ENCODE measurements around the gene CAMK2D. TPM values are rescaled to one million over a fixed set of nuclear protein-coding genes. Genes with fewer than 3 reads are reported as not detected.
A peak's percentile ranks its signal among the peaks of the same experiment; 100 is the strongest.

Gene CAMK2D
- total and polyA plus RNA-seq, 8 donors: 8.8 to 155 (median 64.5) TPM

- 34 to 51% (median 41%) methylated on average over 3 of the region's 3 CpGs for WGBS, 5 donors
Observed at GRCh38 chr4:113610537-113610936, 151.0 kb downstream of the CAMK2D start.

GRCh38 chr4:113607998-113608397 lies 153.5 kb downstream of the CAMK2D start:
- peaks cover 0 to 17% (median 5%) of the 10 kb centered on the region in 4 donors for H3K4me1 ChIP-seq
- no peak overlapping the region for H3K4me3 ChIP-seq
- no peaks in the 10 kb centered on the region for H3K9me3 ChIP-seq
- TF ChIP-seq EP300 (IDR thresholded peaks at IDR 0.05) (no peak), POLR2AphosphoS5 (IDR thresholded peaks at IDR 0.05) (no peak), POLR2A (IDR thresholded peaks at IDR 0.05) (no peak), CTCF (IDR thresholded peaks at IDR 0.05) (no peak)
- intact Hi-C loops (cut with DNase I; ENCODE audit: low total_unique reads): no loop called here
- no peaks in the 10 kb centered on the region for H3K27me3 ChIP-seq
- H3K36me3 ChIP-seq: peaks cover 0 to 16% (median 10%) of the 10 kb centered on the region in 4 donors
- WGBS, 5 donors: 85 to 95% (median 92%) methylated on average over 1 of the region's 1 CpG
- DNase-seq: no peak
- H3K27ac ChIP-seq: no peak overlapping the region

More at GRCh38 chr4:113610537-113610936, 151.0 kb downstream of the CAMK2D start:
- peaks cover 0 to 16% (median 10%) of the 10 kb centered on the region in 4 donors for H3K36me3 ChIP-seq
- H3K27me3 ChIP-seq: no peaks in the 10 kb centered on the region
- no peaks in the 10 kb centered on the region for H3K9me3 ChIP-seq
- no peak overlapping the region for H3K27ac ChIP-seq
- DNase-seq: peak; percentile 28 to 39
- no peak for TF ChIP-seq CTCF (IDR thresholded peaks at IDR 0.05)
- TF ChIP-seq POLR2A (IDR thresholded peaks at IDR 0.05): no peak
- no peak for TF ChIP-seq POLR2AphosphoS5 (IDR thresholded peaks at IDR 0.05)
- TF ChIP-seq EP300 (IDR thresholded peaks at IDR 0.05): no peak
- H3K4me3 ChIP-seq: no peak overlapping the region
- intact Hi-C loops (cut with DNase I; ENCODE audit: low total_unique reads): no loop called here
- H3K4me1 ChIP-seq: peaks cover 0 to 36% (median 15%) of the 10 kb centered on the region in 4 donors

DNA sequence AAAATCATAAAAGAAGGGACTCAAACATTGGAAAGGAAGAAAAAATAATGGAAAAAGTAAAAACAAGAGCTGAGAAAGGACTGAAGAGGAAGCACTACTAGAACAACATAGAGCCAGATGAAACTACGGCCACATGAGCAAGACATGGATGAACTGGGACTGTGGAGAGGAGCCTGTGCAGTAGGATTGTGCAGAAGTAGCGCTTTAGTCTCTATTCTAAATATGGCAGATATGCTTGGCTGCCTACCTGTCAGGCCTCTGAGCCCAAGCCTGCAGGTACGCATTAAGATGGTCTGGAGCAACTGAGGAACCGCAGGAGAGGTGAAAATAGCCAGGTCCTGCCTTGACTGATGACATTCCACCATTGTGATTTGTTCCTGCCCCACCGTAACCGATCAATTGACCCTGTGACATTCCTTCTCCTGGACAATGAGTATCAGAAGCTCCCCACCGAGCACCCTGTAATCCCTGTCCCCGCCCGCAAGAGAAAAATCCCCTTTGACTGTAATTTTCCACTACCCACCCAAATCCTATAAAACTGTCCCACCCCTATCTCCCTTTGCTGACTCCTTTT lies 154.3 kb downstream of the CAMK2D start:
- H3K36me3 ChIP-seq: peaks cover 0 to 16% (median 10%) of the 10 kb centered on the region in 4 donors
- no peak overlapping the region for H3K27ac ChIP-seq
- TF ChIP-seq POLR2AphosphoS5 (IDR thresholded peaks at IDR 0.05) (no peak), POLR2A (IDR thresholded peaks at IDR 0.05) (no peak), CTCF (IDR thresholded peaks at IDR 0.05) (no peak), EP300 (IDR thresholded peaks at IDR 0.05) (no peak)
- no peak for DNase-seq
- intact Hi-C loops (cut with DNase I; ENCODE audit: low total_unique reads): no loop called here
- H3K4me1 ChIP-seq: peaks cover 0 to 10% (median 5%) of the 10 kb centered on the region in 4 donors
- H3K9me3 ChIP-seq: no peaks in the 10 kb centered on the region
- WGBS, 5 donors: 93 to 99% (median 98%) methylated on average over 9 of the region's 9 CpGs
- no peaks in the 10 kb centered on the region for H3K27me3 ChIP-seq
- no peak overlapping the region for H3K4me3 ChIP-seq

GRCh38 chr4:113604955-113605354 lies 156.6 kb downstream of the CAMK2D start:
- no peak overlapping the region for H3K4me3 ChIP-seq
- no peak for TF ChIP-seq CTCF (IDR thresholded peaks at IDR 0.05)
- no peak for TF ChIP-seq POLR2AphosphoS5 (IDR thresholded peaks at IDR 0.05)
- TF ChIP-seq EP300 (IDR thresholded peaks at IDR 0.05): no peak
- no peak for TF ChIP-seq POLR2A (IDR thresholded peaks at IDR 0.05)
- peaks cover 0 to under 1% (median 0%) of the 10 kb centered on the region in 4 donors for H3K4me1 ChIP-seq
- 82 to 92% (median 87%) methylated on average over 2 of the region's 2 CpGs for WGBS, 5 donors
- H3K9me3 ChIP-seq: no peaks in the 10 kb centered on the region
- no peak for DNase-seq
- no peaks in the 10 kb centered on the region for H3K27me3 ChIP-seq
- H3K27ac ChIP-seq: no peak overlapping the region
- intact Hi-C loops (cut with DNase I; ENCODE audit: low total_unique reads): no loop called here
- H3K36me3 ChIP-seq: peaks cover 0 to 16% (median 10%) of the 10 kb centered on the region in 4 donors

Data from stomach (tissue), 9 donors.